ENCODE measurements around the gene LLCFC1. TPM values are rescaled to one million over a fixed set of nuclear protein-coding genes. Genes with fewer than 3 reads are reported as not detected.

Gene LLCFC1
- total and polyA plus RNA-seq, 2 of the 8 experiments (the other 6 are each of a cell fraction or from before 2014, with no cell fraction given), result not detected

DNA sequence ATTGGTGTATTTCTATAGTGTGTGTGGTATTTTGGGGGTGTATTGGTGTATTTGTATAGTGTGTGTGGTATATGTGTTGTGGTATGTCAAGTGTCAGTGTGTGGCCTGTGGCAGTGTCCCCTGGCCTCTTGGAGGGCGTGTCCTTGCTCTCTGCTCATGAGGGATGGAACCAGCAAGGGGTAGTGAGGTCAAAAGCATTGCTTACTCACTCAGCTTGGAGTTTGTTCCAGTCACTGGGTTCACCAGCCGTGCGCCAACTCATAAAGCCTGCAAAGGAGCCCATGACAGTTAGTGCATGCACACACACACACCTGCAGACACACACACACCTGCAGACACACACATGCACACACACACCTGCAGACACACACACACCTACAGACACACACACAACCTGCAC lies 49.5 kb upstream of the LLCFC1 start (continued):
- TF ChIP-seq, protein P1, sequence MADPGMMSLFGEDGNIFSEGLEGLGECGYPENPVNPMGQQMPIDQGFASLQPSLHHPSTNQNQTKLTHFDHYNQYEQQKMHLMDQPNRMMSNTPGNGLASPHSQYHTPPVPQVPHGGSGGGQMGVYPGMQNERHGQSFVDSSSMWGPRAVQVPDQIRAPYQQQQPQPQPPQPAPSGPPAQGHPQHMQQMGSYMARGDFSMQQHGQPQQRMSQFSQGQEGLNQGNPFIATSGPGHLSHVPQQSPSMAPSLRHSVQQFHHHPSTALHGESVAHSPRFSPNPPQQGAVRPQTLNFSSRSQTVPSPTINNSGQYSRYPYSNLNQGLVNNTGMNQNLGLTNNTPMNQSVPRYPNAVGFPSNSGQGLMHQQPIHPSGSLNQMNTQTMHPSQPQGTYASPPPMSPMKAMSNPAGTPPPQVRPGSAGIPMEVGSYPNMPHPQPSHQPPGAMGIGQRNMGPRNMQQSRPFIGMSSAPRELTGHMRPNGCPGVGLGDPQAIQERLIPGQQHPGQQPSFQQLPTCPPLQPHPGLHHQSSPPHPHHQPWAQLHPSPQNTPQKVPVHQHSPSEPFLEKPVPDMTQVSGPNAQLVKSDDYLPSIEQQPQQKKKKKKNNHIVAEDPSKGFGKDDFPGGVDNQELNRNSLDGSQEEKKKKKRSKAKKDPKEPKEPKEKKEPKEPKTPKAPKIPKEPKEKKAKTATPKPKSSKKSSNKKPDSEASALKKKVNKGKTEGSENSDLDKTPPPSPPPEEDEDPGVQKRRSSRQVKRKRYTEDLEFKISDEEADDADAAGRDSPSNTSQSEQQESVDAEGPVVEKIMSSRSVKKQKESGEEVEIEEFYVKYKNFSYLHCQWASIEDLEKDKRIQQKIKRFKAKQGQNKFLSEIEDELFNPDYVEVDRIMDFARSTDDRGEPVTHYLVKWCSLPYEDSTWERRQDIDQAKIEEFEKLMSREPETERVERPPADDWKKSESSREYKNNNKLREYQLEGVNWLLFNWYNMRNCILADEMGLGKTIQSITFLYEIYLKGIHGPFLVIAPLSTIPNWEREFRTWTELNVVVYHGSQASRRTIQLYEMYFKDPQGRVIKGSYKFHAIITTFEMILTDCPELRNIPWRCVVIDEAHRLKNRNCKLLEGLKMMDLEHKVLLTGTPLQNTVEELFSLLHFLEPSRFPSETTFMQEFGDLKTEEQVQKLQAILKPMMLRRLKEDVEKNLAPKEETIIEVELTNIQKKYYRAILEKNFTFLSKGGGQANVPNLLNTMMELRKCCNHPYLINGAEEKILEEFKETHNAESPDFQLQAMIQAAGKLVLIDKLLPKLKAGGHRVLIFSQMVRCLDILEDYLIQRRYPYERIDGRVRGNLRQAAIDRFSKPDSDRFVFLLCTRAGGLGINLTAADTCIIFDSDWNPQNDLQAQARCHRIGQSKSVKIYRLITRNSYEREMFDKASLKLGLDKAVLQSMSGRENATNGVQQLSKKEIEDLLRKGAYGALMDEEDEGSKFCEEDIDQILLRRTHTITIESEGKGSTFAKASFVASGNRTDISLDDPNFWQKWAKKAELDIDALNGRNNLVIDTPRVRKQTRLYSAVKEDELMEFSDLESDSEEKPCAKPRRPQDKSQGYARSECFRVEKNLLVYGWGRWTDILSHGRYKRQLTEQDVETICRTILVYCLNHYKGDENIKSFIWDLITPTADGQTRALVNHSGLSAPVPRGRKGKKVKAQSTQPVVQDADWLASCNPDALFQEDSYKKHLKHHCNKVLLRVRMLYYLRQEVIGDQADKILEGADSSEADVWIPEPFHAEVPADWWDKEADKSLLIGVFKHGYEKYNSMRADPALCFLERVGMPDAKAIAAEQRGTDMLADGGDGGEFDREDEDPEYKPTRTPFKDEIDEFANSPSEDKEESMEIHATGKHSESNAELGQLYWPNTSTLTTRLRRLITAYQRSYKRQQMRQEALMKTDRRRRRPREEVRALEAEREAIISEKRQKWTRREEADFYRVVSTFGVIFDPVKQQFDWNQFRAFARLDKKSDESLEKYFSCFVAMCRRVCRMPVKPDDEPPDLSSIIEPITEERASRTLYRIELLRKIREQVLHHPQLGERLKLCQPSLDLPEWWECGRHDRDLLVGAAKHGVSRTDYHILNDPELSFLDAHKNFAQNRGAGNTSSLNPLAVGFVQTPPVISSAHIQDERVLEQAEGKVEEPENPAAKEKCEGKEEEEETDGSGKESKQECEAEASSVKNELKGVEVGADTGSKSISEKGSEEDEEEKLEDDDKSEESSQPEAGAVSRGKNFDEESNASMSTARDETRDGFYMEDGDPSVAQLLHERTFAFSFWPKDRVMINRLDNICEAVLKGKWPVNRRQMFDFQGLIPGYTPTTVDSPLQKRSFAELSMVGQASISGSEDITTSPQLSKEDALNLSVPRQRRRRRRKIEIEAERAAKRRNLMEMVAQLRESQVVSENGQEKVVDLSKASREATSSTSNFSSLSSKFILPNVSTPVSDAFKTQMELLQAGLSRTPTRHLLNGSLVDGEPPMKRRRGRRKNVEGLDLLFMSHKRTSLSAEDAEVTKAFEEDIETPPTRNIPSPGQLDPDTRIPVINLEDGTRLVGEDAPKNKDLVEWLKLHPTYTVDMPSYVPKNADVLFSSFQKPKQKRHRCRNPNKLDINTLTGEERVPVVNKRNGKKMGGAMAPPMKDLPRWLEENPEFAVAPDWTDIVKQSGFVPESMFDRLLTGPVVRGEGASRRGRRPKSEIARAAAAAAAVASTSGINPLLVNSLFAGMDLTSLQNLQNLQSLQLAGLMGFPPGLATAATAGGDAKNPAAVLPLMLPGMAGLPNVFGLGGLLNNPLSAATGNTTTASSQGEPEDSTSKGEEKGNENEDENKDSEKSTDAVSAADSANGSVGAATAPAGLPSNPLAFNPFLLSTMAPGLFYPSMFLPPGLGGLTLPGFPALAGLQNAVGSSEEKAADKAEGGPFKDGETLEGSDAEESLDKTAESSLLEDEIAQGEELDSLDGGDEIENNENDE (IDR thresholded peaks at IDR 0.05; ENCODE audit: insufficient replicate concordance, low read length), result no peak
- no peak for TF ChIP-seq POLR2AphosphoS5 (IDR thresholded peaks at IDR 0.05; ENCODE audit: low read depth, low read length)
- no peak for TF ChIP-seq HDAC6 (IDR thresholded peaks at IDR 0.05; ENCODE audit: low read depth, low read length)
- no peak for TF ChIP-seq KDM5A (IDR thresholded peaks at IDR 0.05; ENCODE audit: low read length)
- no peak for TF ChIP-seq SAP30 (IDR thresholded peaks at IDR 0.05; ENCODE audit: insufficient read depth, insufficient replicate concordance, low read length)
- TF ChIP-seq TAF1 (IDR thresholded peaks at IDR 0.05; ENCODE audit: low read depth, low read length), result no peak
- no peak for TF ChIP-seq CTCF (IDR thresholded peaks at IDR 0.05; ENCODE audit: control extremely low read depth in 1 of 3, insufficient read depth in 1 of 3, low read depth in 1 of 3, low read length in 3 of 3)
- TF ChIP-seq SUZ12 (IDR thresholded peaks at IDR 0.05; ENCODE audit: low read length), result no peak
- TF ChIP-seq CTBP2 (IDR thresholded peaks at IDR 0.05; ENCODE audit: borderline replicate concordance, insufficient read depth, insufficient read length, low read length), result no peak
